Psoas muscle (tissue), 8 donors: ENCODE data around the gene TNC. TPM values are rescaled to one million over a fixed set of nuclear protein-coding genes. Genes with fewer than 3 reads are reported as not detected.

Experiments used
- ATAC-seq, 4 donors: fragments of 200-7000 bp; cut with Tn5 transposase; one replicate each; pipeline ENCODE4 v1.9.1; 2020; ENCODE audit warnings: moderate library complexity in 3 of 4, mild to moderate bottlenecking in 2 of 4
- DNase-seq, 2 donors: peaks; one replicate each; pipeline ENCODE4 v3.0.0-alpha.2; 2020
- H3K27ac ChIP-seq: fragments of 200-600 bp; one replicate; pipeline ENCODE4 v1.8.0; 2022
- H3K27me3 ChIP-seq, 3 donors: fragments of 200-600 bp in 1 of 3; one replicate each; pipeline versions ENCODE4 v1.6.1 to v1.8.0; 2013 to 2022; ENCODE audit warnings: low read length in 2 of 3, mild to moderate bottlenecking in 2 of 3, moderate library complexity in 1 of 3; ENCODE audit not compliant: insufficient read depth in 3 of 3
- H3K36me3 ChIP-seq, 2 donors: fragments of 200-600 bp in 1 of 2; one replicate each; pipeline versions ENCODE4 v1.6.1 to v1.8.0; 2013 to 2022; ENCODE audit warnings: low read depth in 1 of 2, mild to moderate bottlenecking in 1 of 2, moderate library complexity in 1 of 2; ENCODE audit not compliant: insufficient read depth in 1 of 2
- H3K4me1 ChIP-seq: fragments of 200-600 bp; one replicate; pipeline ENCODE4 v1.8.0; 2022
- H3K4me3 ChIP-seq: fragments of 200-600 bp; one replicate; pipeline ENCODE4 v1.8.0; 2022; ENCODE audit warnings: mild to moderate bottlenecking
- H3K9me3 ChIP-seq: fragments of 200-600 bp; one replicate; pipeline ENCODE4 v1.8.0; 2022
- WGBS, 3 donors: extraction: QIAGEN DNeasy Blood & Tissue Kit; methylation state at CpG; one replicate each; pipeline versions ENCODE4 v1.1.6 to v1.1.7; 2013; 5-methylcytosine and 5-hydroxymethylcytosine counted together
- intact Hi-C, 2 donors: fragments of 100-400 bp; cut with DNase I; formaldehyde crosslinking; loops; one replicate each; pipeline versions ENCODE4 v1.11.0 to v1.14.2; 2022
- polyA plus RNA-seq, 3 donors: library from polyadenylated mRNA; stranded (reverse); fragments of 200-250 nt; gene quantifications; one replicate each; pipeline ENCODE4 v1.2.3, GENCODE V29; 2013
- total RNA-seq, 4 donors: library from RNA; stranded (reverse); fragmentation: NEBNext Ultra II Directional in 2 of 4; extraction: Animal tissue kit (Norgen Biotek cat#: 25700) in 2 of 4; gene quantifications; one replicate each; pipeline versions ENCODE4 v1.2.1 to v1.2.4, GENCODE V29; 2021 to 2023
- TF ChIP-seq, protein P1 (sequence below): fragments of 200-600 bp; IDR thresholded peaks from one replicate; pipeline ENCODE4 v1.8.0; 2022; ENCODE audit warnings: antibody characterized with exemption
- donor health status: healthy with polysubstance abuse.
- donor health status: DM: no; HTN: no; CAD: no; lungs with moderate emphysema.
- donor health status: Bipolar disorder and iron deficiency.
- donor health status: healthy.
- donor health status: DM: yes; HTN: yes; CAD: no.
- donor health status: DM: no; HTN: no; CAD: no.
- donor health status: DM: no; HTN: no; CAD: no.
- donor health status: DM: yes; HTN: yes; CAD: no.

Gene TNC
- total and polyA plus RNA-seq, 7 donors = 1.0 to 94.7 (median 2.8) TPM

DNA sequence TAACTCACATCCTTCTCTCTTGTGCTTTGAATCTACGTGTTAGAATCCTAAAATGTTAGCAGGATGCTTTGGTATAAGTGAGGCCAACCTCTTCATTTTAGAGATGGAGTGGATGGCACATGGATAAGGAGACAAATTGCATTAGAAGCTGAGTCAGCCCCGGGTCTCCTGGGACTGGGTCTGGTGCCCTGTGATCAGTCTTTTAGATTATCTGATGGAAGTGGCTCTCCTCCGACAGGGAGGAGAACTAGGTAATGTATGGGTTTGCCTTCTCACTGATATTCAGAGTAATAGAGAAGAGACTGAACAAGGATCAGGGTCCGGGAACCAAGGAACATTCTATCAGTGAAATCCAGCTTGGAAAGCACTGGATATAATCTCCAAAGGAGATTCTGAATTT lies 112.6 kb downstream of the TNC start:
- Histone ChIP-seq H3K4me3 (no peak overlapping the region), H3K9me3 (no peaks in the 10 kb centered on the region), H3K27me3 (peaks cover 0 to 5% (median 0%) of the 10 kb centered on the region in 3 donors), H3K36me3 (no peaks in the 10 kb centered on the region), H3K27ac (no peak overlapping the region), H3K4me1 (no peaks in the 10 kb centered on the region)
- intact Hi-C loops = no loop called here
- TF ChIP-seq, protein P1, sequence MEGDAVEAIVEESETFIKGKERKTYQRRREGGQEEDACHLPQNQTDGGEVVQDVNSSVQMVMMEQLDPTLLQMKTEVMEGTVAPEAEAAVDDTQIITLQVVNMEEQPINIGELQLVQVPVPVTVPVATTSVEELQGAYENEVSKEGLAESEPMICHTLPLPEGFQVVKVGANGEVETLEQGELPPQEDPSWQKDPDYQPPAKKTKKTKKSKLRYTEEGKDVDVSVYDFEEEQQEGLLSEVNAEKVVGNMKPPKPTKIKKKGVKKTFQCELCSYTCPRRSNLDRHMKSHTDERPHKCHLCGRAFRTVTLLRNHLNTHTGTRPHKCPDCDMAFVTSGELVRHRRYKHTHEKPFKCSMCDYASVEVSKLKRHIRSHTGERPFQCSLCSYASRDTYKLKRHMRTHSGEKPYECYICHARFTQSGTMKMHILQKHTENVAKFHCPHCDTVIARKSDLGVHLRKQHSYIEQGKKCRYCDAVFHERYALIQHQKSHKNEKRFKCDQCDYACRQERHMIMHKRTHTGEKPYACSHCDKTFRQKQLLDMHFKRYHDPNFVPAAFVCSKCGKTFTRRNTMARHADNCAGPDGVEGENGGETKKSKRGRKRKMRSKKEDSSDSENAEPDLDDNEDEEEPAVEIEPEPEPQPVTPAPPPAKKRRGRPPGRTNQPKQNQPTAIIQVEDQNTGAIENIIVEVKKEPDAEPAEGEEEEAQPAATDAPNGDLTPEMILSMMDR = no peak
- ATAC-seq (no peak), DNase-seq (no peak)
- WGBS, 3 donors = 79 to 86% (median 80%) methylated on average over 4 of the region's 4 CpGs

DNA sequence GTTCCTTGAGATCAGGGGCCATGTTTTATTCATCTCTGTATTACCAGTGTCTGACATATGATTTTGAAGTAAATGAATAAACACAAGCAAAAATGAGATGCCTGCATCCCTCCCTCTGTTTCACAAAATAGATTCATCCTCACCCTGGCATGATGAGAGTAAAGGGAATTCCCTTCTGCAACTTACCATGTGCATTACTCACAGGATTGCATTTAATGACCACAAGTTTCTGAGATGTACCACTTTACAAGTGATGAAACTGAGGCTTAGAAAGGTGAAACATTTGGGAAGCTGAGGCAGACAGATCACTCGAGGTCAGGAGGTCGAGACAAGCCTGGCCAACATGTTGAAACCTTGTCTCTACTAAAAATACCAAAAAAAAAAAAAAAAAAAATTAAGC lies 113.4 kb downstream of the TNC start:
- TF ChIP-seq, protein P1 = no peak
- 55 to 80% (median 75%) methylated on average over 2 of the region's 2 CpGs for WGBS, 3 donors
- no peaks in the 10 kb centered on the region for H3K9me3 ChIP-seq
- ATAC-seq (no peak), DNase-seq (no peak)
- no peaks in the 10 kb centered on the region for H3K36me3 ChIP-seq
- intact Hi-C loops = no loop called here
- no peaks in the 10 kb centered on the region for H3K4me1 ChIP-seq
- H3K27me3 ChIP-seq = peaks cover 0 to 5% (median 0%) of the 10 kb centered on the region in 3 donors
- no peak overlapping the region for H3K27ac ChIP-seq
- no peak overlapping the region for H3K4me3 ChIP-seq

DNA sequence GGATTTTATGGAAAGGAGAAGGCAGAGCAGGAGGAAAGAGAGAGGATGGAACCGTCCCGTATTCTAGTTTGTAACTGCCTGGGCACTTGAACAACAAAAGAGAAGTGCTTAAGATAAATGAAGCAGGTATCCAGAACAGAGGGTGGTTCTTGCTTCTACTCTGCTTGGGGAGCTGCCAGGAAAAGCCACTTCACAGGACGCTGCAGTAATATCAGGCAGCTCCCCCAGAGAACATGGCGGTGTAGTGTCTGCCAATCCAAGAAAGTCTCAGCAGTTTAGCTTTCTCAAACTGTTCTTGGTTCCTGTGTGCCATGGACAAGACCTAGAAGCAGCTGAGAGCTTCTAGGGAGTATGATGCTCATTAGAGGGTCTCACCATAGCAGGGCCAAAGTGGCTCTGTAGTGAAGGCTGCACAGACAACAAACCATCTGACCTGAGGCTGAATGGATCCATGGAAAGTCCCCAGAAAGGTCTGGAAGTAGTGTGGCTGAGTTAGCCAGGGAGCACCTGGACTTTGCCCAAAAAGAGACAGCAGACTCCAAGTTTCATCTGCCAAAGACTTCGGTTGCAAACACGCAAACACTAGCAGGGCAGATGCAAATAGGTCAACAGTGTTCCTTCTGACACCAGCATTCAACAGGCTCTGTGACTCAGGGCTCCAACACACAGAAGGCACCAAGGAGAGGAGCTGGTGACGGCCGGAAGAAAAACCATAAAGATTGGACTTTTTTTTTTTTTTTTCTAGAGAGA lies 115.4 kb downstream of the TNC start:
- WGBS, 3 donors = 36 to 69% (median 46%) methylated on average over 8 of the region's 8 CpGs
- intact Hi-C loops = no loop called here
- Histone ChIP-seq H3K27ac (no peak overlapping the region), H3K4me1 (no peaks in the 10 kb centered on the region), H3K4me3 (no peak overlapping the region), H3K27me3 (no peaks in the 10 kb centered on the region), H3K36me3 (no peaks in the 10 kb centered on the region), H3K9me3 (no peaks in the 10 kb centered on the region)
- ATAC-seq = no peak
- TF ChIP-seq, protein P1 = no peak
- no peak for DNase-seq

DNA sequence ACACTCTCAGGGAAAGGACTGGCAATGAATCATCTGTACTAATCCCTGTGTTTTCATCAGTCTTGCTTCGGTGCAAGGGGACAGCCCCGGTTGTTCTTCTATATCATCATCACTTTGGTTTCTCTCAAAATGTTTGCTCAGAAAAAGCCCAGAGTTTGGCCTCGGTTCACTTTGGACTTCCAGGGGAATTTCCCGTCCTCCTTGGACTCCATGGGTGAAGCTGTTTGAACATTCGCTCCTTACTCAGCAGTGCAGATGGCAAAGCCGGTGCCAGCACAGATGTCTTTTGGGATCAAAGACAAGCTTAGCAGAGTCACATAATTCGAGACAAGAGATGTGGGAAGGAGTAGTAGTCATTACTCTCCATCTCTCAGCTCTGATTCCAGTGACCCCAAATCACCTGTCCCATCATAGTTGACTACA lies 117.7 kb downstream of the TNC start:
- ATAC-seq (no peak), DNase-seq (no peak)
- no peak overlapping the region for H3K4me3 ChIP-seq
- H3K27ac ChIP-seq = no peak overlapping the region
- H3K36me3 ChIP-seq = no peaks in the 10 kb centered on the region
- no peaks in the 10 kb centered on the region for H3K27me3 ChIP-seq
- intact Hi-C loops = no loop called here
- TF ChIP-seq, protein P1 = no peak
- no peaks in the 10 kb centered on the region for H3K9me3 ChIP-seq
- 19 to 34% (median 32%) methylated on average over 7 of the region's 7 CpGs for WGBS, 3 donors
- no peaks in the 10 kb centered on the region for H3K4me1 ChIP-seq

DNA sequence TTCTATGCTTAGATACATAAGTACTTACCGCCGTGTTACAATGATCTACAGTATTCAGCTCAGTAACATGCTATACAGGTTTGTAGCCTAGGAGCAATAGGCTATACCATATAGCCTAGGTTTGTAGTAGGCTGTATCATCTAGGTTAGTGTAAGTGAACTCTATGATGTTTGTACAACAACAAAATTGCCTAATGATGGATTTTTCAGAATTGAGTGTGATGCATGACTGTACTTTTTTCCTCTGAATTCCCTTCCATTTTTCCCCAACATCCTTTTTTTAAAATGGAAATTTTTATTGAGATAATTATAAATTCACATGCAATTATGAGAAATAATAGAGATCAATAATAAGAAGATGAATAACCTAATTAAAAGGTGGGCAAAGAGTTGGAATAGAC lies 119.6 kb downstream of the TNC start:
- DNase-seq (no peak), ATAC-seq (no peak)
- TF ChIP-seq, protein P1 = no peak
- H3K27me3 ChIP-seq = no peaks in the 10 kb centered on the region
- no peak overlapping the region for H3K27ac ChIP-seq
- WGBS, 3 donors = 45 to 77% (median 74%) methylated on average over 2 of the region's 2 CpGs
- intact Hi-C loops = no loop called here
- no peaks in the 10 kb centered on the region for H3K9me3 ChIP-seq
- H3K36me3 ChIP-seq = no peaks in the 10 kb centered on the region
- no peak overlapping the region for H3K4me3 ChIP-seq
- H3K4me1 ChIP-seq = no peaks in the 10 kb centered on the region
